ENCODE measurements around the gene COX7B2.

Gene COX7B2, protein sequence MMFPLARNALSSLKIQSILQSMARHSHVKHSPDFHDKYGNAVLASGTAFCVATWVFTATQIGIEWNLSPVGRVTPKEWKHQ

DNA sequence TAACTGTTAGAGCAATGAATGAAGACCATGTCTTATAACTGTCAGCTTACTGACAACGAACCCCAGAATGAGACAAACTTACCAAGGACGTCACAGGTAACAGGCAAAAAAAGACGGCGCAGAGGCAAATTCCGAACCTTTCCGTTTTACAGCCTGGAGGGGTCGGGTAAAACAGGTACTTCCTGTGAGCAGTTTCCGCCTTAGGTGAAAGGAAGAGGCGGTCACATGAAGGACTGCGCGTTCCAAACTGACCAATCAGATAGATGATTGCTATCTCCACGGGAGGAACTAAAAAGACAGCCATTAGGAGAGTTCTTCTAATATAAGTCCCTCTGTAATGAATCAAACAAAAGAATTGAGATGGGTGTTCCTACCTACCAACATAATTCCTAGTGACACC lies at the start of gene COX7B2:
Gene COX7B2, minus strand, starts transcription at position 168 of the 400 bp plus-strand sequence. CDS start 174,053 bp downstream, outside the sequence.
- no peaks in the 10 kb centered on the region for H3K27me3 ChIP-seq (ENCODE audit: control insufficient read depth, insufficient read depth, low read length)
- no peak within 1 kb of the TSS for H3K27ac ChIP-seq (ENCODE audit: low read length)
- no peak within 1 kb of the TSS for H3K4me3 ChIP-seq (ENCODE audit: low read length)
- no CpG with 5 or more reads among the region's 12 CpGs for WGBS (ENCODE audit: insufficient coverage, insufficient read length)
- DNase-seq (ENCODE audit: low read depth, low spot score), result no peak
- no peaks in the 10 kb centered on the region for H3K4me1 ChIP-seq (ENCODE audit: control insufficient read depth, insufficient read depth, low read length)
- H3K36me3 ChIP-seq (ENCODE audit: control insufficient read depth, insufficient read depth, low read length), result no peaks in the 10 kb centered on the region
- no peaks in the 10 kb centered on the region; the same call in none of the 2 replicates for H3K9me3 ChIP-seq (ENCODE audit: control insufficient read depth, insufficient read depth, low read length)

- H3K27me3 ChIP-seq (ENCODE audit: control insufficient read depth, insufficient read depth, low read length), result no peaks in the 10 kb centered on the region
- no peaks in the 10 kb centered on the region for H3K36me3 ChIP-seq (ENCODE audit: control insufficient read depth, insufficient read depth, low read length)
- H3K9me3 ChIP-seq (ENCODE audit: control insufficient read depth, insufficient read depth, low read length), result no peaks in the 10 kb centered on the region
- no peaks in the 10 kb centered on the region for H3K4me1 ChIP-seq (ENCODE audit: control insufficient read depth, insufficient read depth, low read length)
- DNase-seq (ENCODE audit: low read depth, low spot score), result no peak
- no peak overlapping the region for H3K4me3 ChIP-seq (ENCODE audit: low read length)
- H3K27ac ChIP-seq (ENCODE audit: low read length), result no peak overlapping the region
- WGBS (ENCODE audit: insufficient coverage, insufficient read length), result no CpG with 5 or more reads among the region's 4 CpGs
Observed at GRCh38 chr4:46956451-46956850, 47.4 kb upstream of the COX7B2 start.

DNA sequence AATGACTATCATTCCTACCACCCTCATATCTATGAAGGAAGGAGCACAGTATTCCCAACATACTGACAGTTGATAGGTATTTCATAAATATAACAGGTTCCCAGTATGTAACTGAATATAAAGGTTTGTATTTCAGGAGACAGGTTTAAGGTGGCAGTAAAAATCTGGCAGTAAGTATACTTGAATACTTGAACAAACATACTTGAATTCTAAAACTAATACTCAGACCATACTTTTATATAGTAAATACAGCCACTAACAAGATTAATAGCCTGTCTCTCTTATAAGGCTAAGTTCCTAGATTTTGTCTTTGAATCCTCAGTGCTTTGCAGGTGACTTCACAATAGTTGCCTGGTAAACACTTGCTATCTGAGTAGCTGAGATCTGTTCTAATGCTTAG lies 46.6 kb upstream of the COX7B2 start:
- Histone ChIP-seq H3K9me3 (ENCODE audit: control insufficient read depth, insufficient read depth, low read length) (no peaks in the 10 kb centered on the region), H3K27me3 (ENCODE audit: control insufficient read depth, insufficient read depth, low read length) (no peaks in the 10 kb centered on the region), H3K4me3 (ENCODE audit: low read length) (no peak overlapping the region), H3K27ac (ENCODE audit: low read length) (no peak overlapping the region), H3K4me1 (ENCODE audit: control insufficient read depth, insufficient read depth, low read length) (no peaks in the 10 kb centered on the region), H3K36me3 (ENCODE audit: control insufficient read depth, insufficient read depth, low read length) (no peaks in the 10 kb centered on the region)
- DNase-seq (ENCODE audit: low read depth, low spot score), result no peak

DNA sequence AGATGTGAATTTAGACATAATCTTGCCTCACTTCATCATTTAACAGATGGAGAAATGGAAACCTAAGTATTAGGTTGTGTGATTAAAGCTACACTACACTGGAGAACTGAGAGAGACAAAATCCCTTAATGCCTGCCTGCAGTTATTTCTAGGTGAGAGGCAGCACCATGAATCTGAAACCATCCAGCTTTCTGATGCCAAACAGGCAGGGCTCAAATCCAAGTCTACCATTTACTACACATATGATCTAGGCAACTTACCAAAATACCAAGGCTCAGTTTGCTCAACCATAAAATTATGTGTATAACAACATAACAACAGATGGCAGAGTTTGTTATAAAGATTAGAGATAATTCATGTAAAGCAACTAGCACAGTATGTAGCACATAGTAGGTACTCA lies 45.6 kb upstream of the COX7B2 start:
- Histone ChIP-seq H3K4me1 (ENCODE audit: control insufficient read depth, insufficient read depth, low read length) (no peaks in the 10 kb centered on the region), H3K27me3 (ENCODE audit: control insufficient read depth, insufficient read depth, low read length) (no peaks in the 10 kb centered on the region)
- no peak for DNase-seq (ENCODE audit: low read depth, low spot score)

DNA sequence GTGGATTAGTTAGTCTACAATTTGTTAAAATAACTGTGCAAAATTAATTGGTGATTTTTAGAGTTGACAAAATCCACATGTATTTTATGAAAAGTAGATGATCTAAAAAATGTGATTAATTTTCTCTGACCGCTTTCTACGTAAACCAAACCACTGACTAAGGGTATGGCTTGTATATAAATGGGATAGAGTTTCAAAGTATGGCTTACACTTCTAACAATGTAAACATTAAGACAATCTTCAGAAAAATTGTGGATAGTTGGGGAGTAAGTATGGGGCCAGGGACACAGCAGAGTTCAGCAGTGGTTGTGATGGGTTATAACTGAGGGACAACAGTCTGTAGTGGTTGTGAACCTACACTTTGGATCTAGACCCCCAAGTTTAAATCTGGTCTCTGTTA lies 44.5 kb upstream of the COX7B2 start:
- H3K4me1 ChIP-seq (ENCODE audit: control insufficient read depth, insufficient read depth, low read length), result no peaks in the 10 kb centered on the region
- no peak overlapping the region for H3K27ac ChIP-seq (ENCODE audit: low read length)
- WGBS (ENCODE audit: insufficient coverage, insufficient read length), result no CpG with 5 or more reads among the region's 2 CpGs
- no peak for DNase-seq (ENCODE audit: low read depth, low spot score)
- H3K27me3 ChIP-seq (ENCODE audit: control insufficient read depth, insufficient read depth, low read length), result no peaks in the 10 kb centered on the region
- H3K36me3 ChIP-seq (ENCODE audit: control insufficient read depth, insufficient read depth, low read length), result no peaks in the 10 kb centered on the region
- no peaks in the 10 kb centered on the region for H3K9me3 ChIP-seq (ENCODE audit: control insufficient read depth, insufficient read depth, low read length)
- H3K4me3 ChIP-seq (ENCODE audit: low read length), result no peak overlapping the region

More for the DNA sequence above, 45.6 kb upstream of the COX7B2 start:
- no peaks in the 10 kb centered on the region for H3K36me3 ChIP-seq (ENCODE audit: control insufficient read depth, insufficient read depth, low read length)
- no peak overlapping the region for H3K27ac ChIP-seq (ENCODE audit: low read length)
- no peak overlapping the region for H3K4me3 ChIP-seq (ENCODE audit: low read length)
- no peaks in the 10 kb centered on the region for H3K9me3 ChIP-seq (ENCODE audit: control insufficient read depth, insufficient read depth, low read length)

DNA sequence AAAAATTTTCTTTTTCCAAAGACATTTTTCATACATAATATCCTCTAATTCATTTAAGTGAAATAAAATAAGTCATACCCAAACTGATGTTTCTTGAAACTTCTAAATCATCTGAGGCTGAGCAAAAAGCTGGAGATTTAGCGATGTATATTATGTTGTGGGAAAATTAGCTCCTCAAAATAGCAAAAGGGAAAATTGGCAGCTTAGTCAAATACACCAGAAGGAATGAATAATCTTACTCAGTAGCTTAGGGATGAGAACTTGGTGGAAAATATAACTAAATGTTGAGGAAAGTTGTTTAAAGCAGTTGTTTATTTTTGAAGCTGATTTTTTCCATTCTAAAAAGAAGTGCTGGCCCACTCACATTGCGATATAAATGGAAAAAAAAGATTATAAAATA lies 43.4 kb upstream of the COX7B2 start:
- no CpG with 5 or more reads among the region's 2 CpGs for WGBS (ENCODE audit: insufficient coverage, insufficient read length)
- Histone ChIP-seq H3K4me3 (ENCODE audit: low read length) (no peak overlapping the region), H3K36me3 (ENCODE audit: control insufficient read depth, insufficient read depth, low read length) (no peaks in the 10 kb centered on the region)

DNA sequence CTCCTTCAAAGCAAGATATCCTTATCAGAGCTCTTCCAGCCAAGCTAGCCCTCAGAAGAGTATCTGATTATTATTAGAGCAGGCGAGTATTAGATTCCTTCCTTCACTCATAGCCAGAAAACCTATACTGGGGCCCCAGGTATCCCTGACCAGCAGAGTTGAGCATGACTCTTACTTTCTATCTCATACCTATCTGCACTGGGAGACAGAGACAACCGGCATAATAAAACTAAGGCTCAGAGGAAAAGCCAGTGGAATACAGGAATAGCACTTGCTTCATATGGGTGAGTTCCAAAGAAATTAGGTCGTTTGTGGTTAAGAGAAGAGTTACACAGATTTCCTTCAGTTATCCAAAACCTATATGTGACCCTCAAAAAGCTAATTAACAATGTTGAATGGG lies 41.8 kb upstream of the COX7B2 start:
- DNase-seq (ENCODE audit: low read depth, low spot score), result no peak
- H3K4me1 ChIP-seq (ENCODE audit: control insufficient read depth, insufficient read depth, low read length), result no peaks in the 10 kb centered on the region
- H3K27ac ChIP-seq (ENCODE audit: low read length), result no peak overlapping the region
- no peaks in the 10 kb centered on the region for H3K36me3 ChIP-seq (ENCODE audit: control insufficient read depth, insufficient read depth, low read length)
- no peaks in the 10 kb centered on the region for H3K27me3 ChIP-seq (ENCODE audit: control insufficient read depth, insufficient read depth, low read length)
- no peak overlapping the region for H3K4me3 ChIP-seq (ENCODE audit: low read length)
- no CpG with 5 or more reads among the region's 3 CpGs for WGBS (ENCODE audit: insufficient coverage, insufficient read length)
- no peaks in the 10 kb centered on the region for H3K9me3 ChIP-seq (ENCODE audit: control insufficient read depth, insufficient read depth, low read length)

More for the DNA sequence above, 43.4 kb upstream of the COX7B2 start:
- DNase-seq (ENCODE audit: low read depth, low spot score), result no peak
- Histone ChIP-seq H3K9me3 (ENCODE audit: control insufficient read depth, insufficient read depth, low read length) (no peaks in the 10 kb centered on the region), H3K27me3 (ENCODE audit: control insufficient read depth, insufficient read depth, low read length) (no peaks in the 10 kb centered on the region), H3K4me1 (ENCODE audit: control insufficient read depth, insufficient read depth, low read length) (no peaks in the 10 kb centered on the region), H3K27ac (ENCODE audit: low read length) (no peak overlapping the region)

- Histone ChIP-seq H3K4me1 (ENCODE audit: control insufficient read depth, insufficient read depth, low read length) (no peaks in the 10 kb centered on the region), H3K4me3 (ENCODE audit: low read length) (no peak overlapping the region), H3K9me3 (ENCODE audit: control insufficient read depth, insufficient read depth, low read length) (no peaks in the 10 kb centered on the region), H3K36me3 (ENCODE audit: control insufficient read depth, insufficient read depth, low read length) (no peaks in the 10 kb centered on the region), H3K27me3 (ENCODE audit: control insufficient read depth, insufficient read depth, low read length) (no peaks in the 10 kb centered on the region), H3K27ac (ENCODE audit: low read length) (no peak overlapping the region)
- no CpG with 5 or more reads among the region's 1 CpG for WGBS (ENCODE audit: insufficient coverage, insufficient read length)
- DNase-seq (ENCODE audit: low read depth, low spot score), result no peak
Observed at GRCh38 chr4:46949822-46950221, 40.8 kb upstream of the COX7B2 start.

- Histone ChIP-seq H3K9me3 (ENCODE audit: control insufficient read depth, insufficient read depth, low read length) (no peaks in the 10 kb centered on the region; the same call in 1 of the 2 replicates), H3K4me1 (ENCODE audit: control insufficient read depth, insufficient read depth, low read length) (no peaks in the 10 kb centered on the region), H3K36me3 (ENCODE audit: control insufficient read depth, insufficient read depth, low read length) (no peaks in the 10 kb centered on the region), H3K4me3 (ENCODE audit: low read length) (no peak overlapping the region), H3K27ac (ENCODE audit: low read length) (no peak overlapping the region), H3K27me3 (ENCODE audit: control insufficient read depth, insufficient read depth, low read length) (no peaks in the 10 kb centered on the region)
- no peak for DNase-seq (ENCODE audit: low read depth, low spot score)
- WGBS (ENCODE audit: insufficient coverage, insufficient read length), result no CpG with 5 or more reads among the region's 2 CpGs
Observed at GRCh38 chr4:46947541-46947940, 38.5 kb upstream of the COX7B2 start.

DNA sequence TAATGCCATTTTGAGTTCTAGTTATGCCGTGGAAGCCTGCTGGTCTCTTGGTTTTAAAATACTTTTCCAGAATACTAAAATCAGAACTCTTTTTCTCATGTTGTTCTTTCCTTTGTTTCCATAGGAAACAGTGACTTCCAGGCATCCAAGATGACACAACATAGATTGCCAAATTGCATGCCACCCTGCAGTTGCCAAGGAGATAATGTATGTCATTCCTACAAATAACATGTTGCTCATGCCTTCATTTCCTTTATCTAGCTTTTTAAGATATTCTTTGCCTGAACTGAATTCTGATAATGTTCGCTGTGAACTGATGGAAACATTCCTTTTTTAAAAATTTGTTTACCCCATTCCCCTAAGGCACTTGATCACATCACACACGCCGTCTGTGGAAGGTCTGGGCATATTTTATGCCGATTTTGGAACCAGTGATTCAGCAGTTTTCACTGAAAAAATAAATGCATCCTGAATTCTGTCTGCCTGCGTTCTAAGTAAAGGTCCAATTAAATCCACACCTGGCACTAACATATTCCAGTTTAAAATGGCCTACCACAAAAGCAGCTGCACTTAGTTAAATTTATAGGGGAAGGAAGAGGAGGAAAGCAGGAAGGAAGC lies 38.0 kb upstream of the COX7B2 start:
- no CpG with 5 or more reads among the region's 6 CpGs for WGBS (ENCODE audit: insufficient coverage, insufficient read length)
- H3K27ac ChIP-seq (ENCODE audit: low read length), result no peak overlapping the region
- H3K4me3 ChIP-seq (ENCODE audit: low read length), result no peak overlapping the region
- DNase-seq (ENCODE audit: low read depth, low spot score), result no peak
- no peaks in the 10 kb centered on the region for H3K36me3 ChIP-seq (ENCODE audit: control insufficient read depth, insufficient read depth, low read length)
- H3K9me3 ChIP-seq (ENCODE audit: control insufficient read depth, insufficient read depth, low read length), result no peaks in the 10 kb centered on the region; the same call in 1 of the 2 replicates
- H3K4me1 ChIP-seq (ENCODE audit: control insufficient read depth, insufficient read depth, low read length), result no peaks in the 10 kb centered on the region
- no peaks in the 10 kb centered on the region for H3K27me3 ChIP-seq (ENCODE audit: control insufficient read depth, insufficient read depth, low read length)

DNA sequence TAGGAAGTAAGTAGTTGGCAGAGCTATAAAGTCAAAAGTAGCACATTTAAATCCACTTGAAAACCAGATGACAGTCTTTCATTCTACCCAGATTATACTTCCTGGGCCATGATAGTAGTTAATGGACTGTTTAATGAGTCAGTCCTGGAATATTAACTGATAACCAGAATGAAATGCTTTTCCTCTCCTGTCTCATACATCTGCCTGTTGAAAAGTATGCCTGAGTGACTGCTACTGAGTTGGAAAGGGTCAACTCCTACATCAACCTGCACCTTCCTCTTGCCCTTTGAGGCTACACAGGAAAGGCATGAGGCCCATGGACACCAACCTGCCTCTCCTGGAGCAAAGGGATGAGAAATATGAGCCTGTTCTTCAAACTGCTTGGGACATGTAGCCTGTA lies 36.0 kb upstream of the COX7B2 start:
- no peak for DNase-seq (ENCODE audit: low read depth, low spot score)
- Histone ChIP-seq H3K27me3 (ENCODE audit: control insufficient read depth, insufficient read depth, low read length) (no peaks in the 10 kb centered on the region), H3K4me3 (ENCODE audit: low read length) (no peak overlapping the region), H3K27ac (ENCODE audit: low read length) (no peak overlapping the region), H3K36me3 (ENCODE audit: control insufficient read depth, insufficient read depth, low read length) (no peaks in the 10 kb centered on the region), H3K4me1 (ENCODE audit: control insufficient read depth, insufficient read depth, low read length) (no peaks in the 10 kb centered on the region), H3K9me3 (ENCODE audit: control insufficient read depth, insufficient read depth, low read length) (no peaks in the 10 kb centered on the region; the same call in 1 of the 2 replicates)

Measured in iPS DF 6.9 (cell line).